K562 (cell line): ENCODE results near the gene OXNAD1. TPM values are rescaled to one million over a fixed set of nuclear protein-coding genes. Genes with fewer than 3 reads are reported as not detected.

Experiments used
- ATAC-seq: fragments of 200-7000 bp; cut with Tn5 transposase; 3 replicates; pipeline ENCODE4 v1.9.1; 2020; ENCODE audit warnings: moderate library complexity
- BruUV-seq: library from RNA; stranded (reverse); fragments of 400-500 nt; replicated peaks from 2 replicates; lab custom pipeline; 2021; lab: Mats Ljungman, UMichigan
- CTCF ChIA-PET: fragments of 300-600 bp; formaldehyde crosslinking; extraction: SDS; loops from one replicate; lab custom pipeline; 2021; ENCODE audit warnings: low intra/inter-chr PET ratio; lab: Yijun Ruan, JAX
- POLR2A ChIA-PET: fragments of 300-600, 350-650 bp; sonication (Branson Sonifier 250); formaldehyde crosslinking; extraction: SDS; loops from one replicate; lab custom pipeline; 2021; ENCODE audit warnings: antibody characterized with exemption, inconsistent platforms; lab: Yijun Ruan, JAX
- DNase-seq, 4 experiments: peaks; one replicate each; pipeline versions ENCODE4 v3.0.0 to v3.0.0-alpha.2; 2011 to 2018; ENCODE audit warnings: low spot score in 3 of 4, mixed read lengths in 3 of 4; ENCODE audit errors: extremely low read depth in 1 of 4
- FAIRE-seq: peaks from 2 replicates; lab custom pipeline; 2011; peaks lifted over from hg19 to GRCh38; lab: Jason Lieb, UNC
- H2AFZ ChIP-seq: 2 replicates; pipeline ENCODE4 v1.6.0; 2011; ENCODE audit warnings: low read depth, low read length, control low read depth, inconsistent platforms
- H3K27ac ChIP-seq: fragments of 200-600 bp; 3 replicates; pipeline ENCODE4 v1.8.0; 2011; ENCODE audit warnings: low read depth, mild to moderate bottlenecking, control low read depth, inconsistent platforms, low read length, moderate library complexity, mixed read lengths; ENCODE audit errors: extremely low read depth
- H3K27me3 ChIP-seq, 2 experiments: fragments of 300-600 bp in 1 of 2; 2 replicates in 1 of 2; 3 replicates in 1 of 2; pipeline versions ENCODE4 v1.6.0 to v1.8.0; 2011; ENCODE audit warnings: inconsistent platforms in 2 of 2, low read length in 2 of 2, mild to moderate bottlenecking in 1 of 2, mixed read lengths in 1 of 2, moderate library complexity in 1 of 2; ENCODE audit not compliant: control insufficient read depth in 2 of 2, insufficient read depth in 2 of 2
- H3K36me3 ChIP-seq: fragments of 300-600 bp; 3 replicates; pipeline ENCODE4 v1.8.0; 2011; ENCODE audit warnings: mild to moderate bottlenecking, low read length, inconsistent platforms; ENCODE audit not compliant: control insufficient read depth, insufficient read depth
- H3K4me1 ChIP-seq, 2 experiments: fragments of 200-600 bp in 1 of 2; replicated peaks in 1 of 2; 2 replicates in 1 of 2; 3 replicates in 1 of 2; pipeline versions ENCODE4 v1.5.1 to v1.8.0; 2011; ENCODE audit warnings: inconsistent platforms in 2 of 2, low read length in 2 of 2, mild to moderate bottlenecking in 1 of 2, mixed read lengths in 1 of 2, moderate library complexity in 1 of 2; ENCODE audit not compliant: control insufficient read depth in 2 of 2, insufficient read depth in 2 of 2
- H3K4me2 ChIP-seq: 2 replicates; pipeline ENCODE4 v1.6.1; 2011; ENCODE audit warnings: low read length, control low read depth, inconsistent platforms, mixed read lengths; ENCODE audit not compliant: insufficient read depth
- H3K4me3 ChIP-seq: fragments of 200-600 bp; sonication (generic), shearing (Covaris generic); 2 replicates; pipeline ENCODE4 v1.5.1; 2016; ENCODE audit warnings: control low read depth, inconsistent platforms
- H3K79me2 ChIP-seq: fragments of 200-600 bp; 3 replicates; pipeline ENCODE4 v1.8.0; 2011; ENCODE audit warnings: low read length, inconsistent platforms; ENCODE audit not compliant: control insufficient read depth, insufficient read depth
- H3K9ac ChIP-seq, 2 experiments: 2 replicates each; pipeline versions ENCODE4 v1.6.0 to v1.6.1; 2011; ENCODE audit warnings: low read depth in 2 of 2, low read length in 2 of 2, control low read depth in 1 of 2, inconsistent platforms in 1 of 2, mild to moderate bottlenecking in 1 of 2, mixed read lengths in 1 of 2; ENCODE audit not compliant: insufficient read depth in 1 of 2
- H3K9me1 ChIP-seq: one replicate; pipeline ENCODE4 v1.6.0; 2011; ENCODE audit warnings: inconsistent platforms, mild to moderate bottlenecking, low read length, moderate library complexity; ENCODE audit not compliant: control insufficient read depth, insufficient read depth
- H3K9me3 ChIP-seq: replicated peaks from 2 replicates; pipeline ENCODE4 v1.5.1; 2011; ENCODE audit warnings: low read depth, low read length, inconsistent platforms; ENCODE audit not compliant: control insufficient read depth, insufficient read depth
- H4K20me1 ChIP-seq: replicated peaks from 2 replicates; pipeline ENCODE4 v1.6.1; 2011; ENCODE audit warnings: low read length, inconsistent platforms, mixed read lengths; ENCODE audit not compliant: control insufficient read depth, insufficient read depth
- CEBPB ChIP-seq: fragments of 450-650 bp; IDR thresholded peaks from 2 replicates; pipeline ENCODE4 v1.6.1; 2016; ENCODE audit warnings: missing genetic modification characterization, missing compliant biosample characterization
- CEBPG ChIP-seq, 3 experiments: fragments of 200-800 bp in 1 of 3; sonication (Bioruptor generic) in 1 of 3; sonication (generic) in 1 of 3; formaldehyde crosslinking in 1 of 3; IDR thresholded peaks in 2 of 3; conservative IDR thresholded peaks in 1 of 3; 2 replicates each; pipeline versions ENCODE4 v1.6.1 to v1.8.0; 2016 to 2022; ENCODE audit warnings: missing compliant biosample characterization in 2 of 3, missing genetic modification characterization in 2 of 3, mild to moderate bottlenecking in 1 of 3, missing genetic modification reagents in 1 of 3
- GATA2 ChIP-seq: sonication (generic); formaldehyde crosslinking; IDR thresholded peaks from 2 replicates; pipeline ENCODE4 v1.4.0; 2020; ENCODE audit warnings: mild to moderate bottlenecking, missing genetic modification reagents
- KDM1A ChIP-seq, 2 experiments: fragments of 450-650 bp; IDR thresholded peaks; 2 replicates each; pipeline ENCODE4 v1.6.1; 2016; ENCODE audit warnings: mild to moderate bottlenecking in 2 of 2
- NR2C2 ChIP-seq, 2 experiments: fragments of 200-800 bp in 1 of 2; sonication (Bioruptor generic) in 1 of 2; sonication (generic) in 1 of 2; formaldehyde crosslinking in 1 of 2; IDR thresholded peaks; 2 replicates each; pipeline versions ENCODE4 v1.6.1 to v1.8.0; 2016 to 2022; ENCODE audit warnings: mild to moderate bottlenecking in 1 of 2, missing compliant biosample characterization in 1 of 2, missing genetic modification characterization in 1 of 2, missing genetic modification reagents in 1 of 2
- PURB ChIP-seq: sonication (generic); formaldehyde crosslinking; IDR thresholded peaks from 2 replicates; pipeline ENCODE4 v1.9.0; 2021; ENCODE audit warnings: low read depth, mild to moderate bottlenecking, missing genetic modification reagents
- RFX1 ChIP-seq: fragments of 450-650 bp; IDR thresholded peaks from 2 replicates; pipeline ENCODE4 v1.6.1; 2016; ENCODE audit warnings: mild to moderate bottlenecking, moderate library complexity
- WGBS: fragments of 100-300 bp; shearing (Covaris generic); methylation state at CpG from one replicate; pipeline ENCODE4 v1.1.6; 2016; ENCODE audit warnings: low coverage, mixed read lengths; ENCODE audit not compliant: insufficient coverage; ENCODE audit errors: missing lambda C conversion rate; 5-methylcytosine and 5-hydroxymethylcytosine counted together
- in situ Hi-C: fragments of 300-500 bp; cut with MboI; formaldehyde crosslinking; loops from 4 replicates; pipeline ENCODE4 v1.15.0; 2018; ENCODE audit warnings: inconsistent platforms, mixed read lengths
- intact Hi-C: fragments of 100-400 bp; cut with micrococcal nuclease; formaldehyde crosslinking; loops from 2 replicates; pipeline ENCODE4 v1.14.2; 2022
- polyA plus RNA-seq, 8 experiments: library from polyadenylated mRNA; depleted of rRNA in 4 of 8; stranded (reverse) in 5 of 8; unstranded in 3 of 8; fragments of >200 nt; fragmentation: Nextera tagmentation in 2 of 8; fragmentation: Illumina TruSeq in 1 of 8; extraction: Ambion mirVana in 2 of 8; extraction: Trizol in 1 of 8; gene quantifications; 2 replicates each; pipeline versions ENCODE4 v1.2.1 to v1.2.3, GENCODE V29; 2011 to 2014; ENCODE audit warnings: inconsistent platforms in 1 of 8, missing spikeins in 1 of 8
- total RNA-seq, 7 experiments: library from RNA; depleted of rRNA in 6 of 7; stranded (reverse); fragments of >200 nt in 6 of 7; fragmentation: Illumina TruSeq in 2 of 7; extraction: Trizol in 2 of 7; gene quantifications; 2 replicates each; pipeline versions ENCODE4 v1.2.1 to v1.2.3, GENCODE V29; 2011 to 2021; ENCODE audit warnings: low replicate concordance in 1 of 7

The OXNAD1 gene
- total and polyA plus RNA-seq, 9 of the 15 experiments (the other 6 are each of a cell fraction or from before 2014, with no cell fraction given): 12.8 to 44.4 (median 41.1) TPM

- intact Hi-C loops (no loop called here), in situ Hi-C loops (no loop called here)
- H3K27ac ChIP-seq: no peak overlapping the region
- 71% methylated on average over 6 of the region's 6 CpGs for whole genome bisulfite sequencing
- DNase-seq (no peak), FAIRE-seq (no peak), ATAC-seq (no peak)
- no peaks in the 10 kb centered on the region; the same call in 1 of the 2 replicates for H4K20me1 ChIP-seq
- H3K9me3 ChIP-seq: no peaks in the 10 kb centered on the region
- H3K9me1 ChIP-seq: peaks cover 3% of the 10 kb centered on the region
- CTCF ChIA-PET: interaction anchor here (1.3 kb wide), 1 partner anchor 22 kb away, joined by 3 read pairs; no protein-coding TSS in a partner anchor
- BruUV-seq: no TSS peak
- no peaks in the 10 kb centered on the region for H3K27me3 ChIP-seq
- H2AFZ ChIP-seq: no peak overlapping the region
- peaks cover 13% of the 10 kb centered on the region; the same call in 1 of the 3 replicates for H3K79me2 ChIP-seq
- peak overlapping the region in 1 of 2 experiments; percentile 33; a peak in 1 of 4 replicates for H3K9ac ChIP-seq
- H3K4me3 ChIP-seq: no peak overlapping the region
- H3K36me3 ChIP-seq: peaks cover 76% of the 10 kb centered on the region
- peaks cover 6 to 24% of the 10 kb centered on the region in 2 experiments; a peak in 4 of 5 replicates for H3K4me1 ChIP-seq
- TF ChIP-seq CEBPB (tag) (peak; percentile 54), PURB (CRISPR knock-in tag) (no peak), RFX1 (no peak), NR2C2 (CRISPR knock-in tag; IDR thresholded peaks at IDR 0.05) (no peak), NR2C2 (tag; IDR thresholded peaks at IDR 0.05) (peak; percentile 22; the same call in 1 of the 2 replicates), GATA2 (CRISPR knock-in tag) (peak; percentile 39; the same call in 1 of the 2 replicates), CEBPG (CRISPR knock-in tag; IDR thresholded peaks at IDR 0.05) (no peak), CEBPG (tag; conservative IDR thresholded peaks at IDR 0.05 in 1 of 2, IDR thresholded peaks at IDR 0.05 in 1 of 2) (0 out of 4 replicates have a peak, but pooled peaks of 1 of the 2 experiments have one; percentile 30), KDM1A (IDR thresholded peaks at IDR 0.05) (no peak)
- POLR2A ChIA-PET: interaction anchor here (0.9 to 1.1 kb wide), 3 partner anchors 9 to 43 kb away, joined by 3 to 4 read pairs (median 4); no protein-coding TSS in a partner anchor
- H3K4me2 ChIP-seq: no peak overlapping the region
Observed at GRCh38 chr3:16311960-16312451, 47.0 kb downstream of the OXNAD1 start.
